K562 (cell line): ENCODE measurements around the gene ZNF385C. TPM values are rescaled to one million over a fixed set of nuclear protein-coding genes. Genes with fewer than 3 reads are reported as not detected.
A peak's percentile ranks its signal among the peaks of the same experiment; 100 is the strongest.

Experiments used
- BRF1 ChIP-seq: IDR thresholded peaks from 3 replicates; pipeline ENCODE4 v1.6.1; 2011; ENCODE audit warnings: borderline replicate concordance, mild to moderate bottlenecking; ENCODE audit not compliant: insufficient read length; ENCODE audit errors: extremely low read depth
- CC2D1A ChIP-seq: fragments of 450-650 bp; IDR thresholded peaks from 2 replicates; pipeline ENCODE4 v1.6.1; 2017; ENCODE audit warnings: mild to moderate bottlenecking
- ERF ChIP-seq: fragments of 450-650 bp; formaldehyde crosslinking; IDR thresholded peaks from 2 replicates; pipeline ENCODE4 v1.4.0; 2020; ENCODE audit warnings: mild to moderate bottlenecking, mixed read lengths
- FOXK2 ChIP-seq, 2 experiments: fragments of 450-650 bp; IDR thresholded peaks in 1 of 2; conservative IDR thresholded peaks in 1 of 2; 2 replicates each; pipeline ENCODE4 v1.6.1; 2016; ENCODE audit warnings: low read depth in 2 of 2, mild to moderate bottlenecking in 1 of 2
- HDGF ChIP-seq: fragments of 450-650 bp; IDR thresholded peaks from 2 replicates; pipeline ENCODE4 v1.6.1; 2016
- MYBL2 ChIP-seq, 2 experiments: fragments of 450-650 bp in 1 of 2; sonication (generic) in 1 of 2; formaldehyde crosslinking in 1 of 2; IDR thresholded peaks; 2 replicates each; pipeline versions ENCODE4 v1.6.1 to v1.8.1; 2017 to 2022; ENCODE audit warnings: borderline replicate concordance in 1 of 2, inconsistent platforms in 1 of 2, low read depth in 1 of 2, mild to moderate bottlenecking in 1 of 2, missing genetic modification reagents in 1 of 2, moderate library complexity in 1 of 2
- POLR3A ChIP-seq: IDR thresholded peaks from 2 replicates; pipeline ENCODE4 v1.6.1; 2011; ENCODE audit warnings: borderline replicate concordance, mild to moderate bottlenecking, moderate library complexity; ENCODE audit not compliant: insufficient read length, insufficient read depth; ENCODE audit errors: extremely low read depth
- STAG1 ChIP-seq: sonication (generic); formaldehyde crosslinking; IDR thresholded peaks from 2 replicates; pipeline ENCODE4 v1.5.0; 2020; ENCODE audit warnings: missing genetic modification reagents, borderline replicate concordance
- TEAD4 ChIP-seq, 2 experiments: sonication (generic) in 1 of 2; formaldehyde crosslinking in 1 of 2; IDR thresholded peaks; 2 replicates each; pipeline versions ENCODE4 v1.6.1 to v1.8.0; 2012 to 2022; ENCODE audit warnings: borderline replicate concordance in 1 of 2, inconsistent platforms in 1 of 2, low read length in 1 of 2, mild to moderate bottlenecking in 1 of 2, missing genetic modification reagents in 1 of 2
- WHSC1 ChIP-seq: IDR thresholded peaks from one replicate; pipeline ENCODE4 v1.6.1; 2012; ENCODE audit warnings: low read length, control low read depth, inconsistent platforms
- XRCC5 ChIP-seq: fragments of 200-400 bp; formaldehyde crosslinking; IDR thresholded peaks from 2 replicates; pipeline ENCODE4 v1.6.1; 2017; ENCODE audit warnings: low read depth, mild to moderate bottlenecking, low read length
- ZEB2 ChIP-seq: fragments of 450-650 bp; IDR thresholded peaks from 2 replicates; pipeline ENCODE4 v1.6.1; 2016
- ZNF785 ChIP-seq: fragments of 250-450 bp; sonication (Bioruptor Pico); IDR thresholded peaks from 2 replicates; pipeline ENCODE4 v1.4.0; 2020; ENCODE audit warnings: mild to moderate bottlenecking
- polyA plus RNA-seq, 8 experiments: library from polyadenylated mRNA; depleted of rRNA in 4 of 8; stranded (reverse) in 5 of 8; unstranded in 3 of 8; fragments of >200 nt; fragmentation: Nextera tagmentation in 2 of 8; fragmentation: Illumina TruSeq in 1 of 8; extraction: Ambion mirVana in 2 of 8; extraction: Trizol in 1 of 8; gene quantifications; 2 replicates each; pipeline versions ENCODE4 v1.2.1 to v1.2.3, GENCODE V29; 2011 to 2014; ENCODE audit warnings: inconsistent platforms in 1 of 8, missing spikeins in 1 of 8
- total RNA-seq, 7 experiments: library from RNA; depleted of rRNA in 6 of 7; stranded (reverse); fragments of >200 nt in 6 of 7; fragmentation: Illumina TruSeq in 2 of 7; extraction: Trizol in 2 of 7; gene quantifications; 2 replicates each; pipeline versions ENCODE4 v1.2.1 to v1.2.3, GENCODE V29; 2011 to 2021; ENCODE audit warnings: low replicate concordance in 1 of 7
- TF ChIP-seq, protein P1 (sequence below): fragments of 450-650 bp; formaldehyde crosslinking; IDR thresholded peaks from 2 replicates; pipeline ENCODE4 v1.4.0; 2020; ENCODE audit warnings: mild to moderate bottlenecking, moderate library complexity
- TF ChIP-seq, protein P2 (sequence below): sonication (generic); formaldehyde crosslinking; IDR thresholded peaks from 2 replicates; pipeline ENCODE4 v1.8.0; 2022; ENCODE audit warnings: missing genetic modification reagents, mild to moderate bottlenecking, moderate library complexity, borderline replicate concordance
- TF ChIP-seq, protein P3 (sequence below): fragments of 250-450 bp; sonication (Bioruptor Pico); IDR thresholded peaks from 2 replicates; pipeline ENCODE4 v1.6.1; 2021; ENCODE audit warnings: mild to moderate bottlenecking
- TF ChIP-seq, protein P4 (sequence below): fragments of 250-450 bp; sonication (Bioruptor Pico); IDR thresholded peaks from 2 replicates; pipeline ENCODE4 v1.9.0; 2021; ENCODE audit warnings: mild to moderate bottlenecking, inconsistent platforms
- TF ChIP-seq, protein P5 (sequence below), 2 experiments: IDR thresholded peaks in 1 of 2; conservative IDR thresholded peaks in 1 of 2; 2 replicates each; pipeline ENCODE4 v1.6.1; 2016; ENCODE audit warnings: low read depth in 2 of 2, mild to moderate bottlenecking in 1 of 2, missing compliant biosample characterization in 1 of 2, missing genetic modification characterization in 1 of 2, moderate library complexity in 1 of 2

ZNF385C gene
- total and polyA plus RNA-seq, 9 of the 15 experiments (the other 6 are each of a cell fraction or from before 2014, with no cell fraction given) = 0.03 to 0.35 (median 0.18) TPM; not detected in 1

DNA sequence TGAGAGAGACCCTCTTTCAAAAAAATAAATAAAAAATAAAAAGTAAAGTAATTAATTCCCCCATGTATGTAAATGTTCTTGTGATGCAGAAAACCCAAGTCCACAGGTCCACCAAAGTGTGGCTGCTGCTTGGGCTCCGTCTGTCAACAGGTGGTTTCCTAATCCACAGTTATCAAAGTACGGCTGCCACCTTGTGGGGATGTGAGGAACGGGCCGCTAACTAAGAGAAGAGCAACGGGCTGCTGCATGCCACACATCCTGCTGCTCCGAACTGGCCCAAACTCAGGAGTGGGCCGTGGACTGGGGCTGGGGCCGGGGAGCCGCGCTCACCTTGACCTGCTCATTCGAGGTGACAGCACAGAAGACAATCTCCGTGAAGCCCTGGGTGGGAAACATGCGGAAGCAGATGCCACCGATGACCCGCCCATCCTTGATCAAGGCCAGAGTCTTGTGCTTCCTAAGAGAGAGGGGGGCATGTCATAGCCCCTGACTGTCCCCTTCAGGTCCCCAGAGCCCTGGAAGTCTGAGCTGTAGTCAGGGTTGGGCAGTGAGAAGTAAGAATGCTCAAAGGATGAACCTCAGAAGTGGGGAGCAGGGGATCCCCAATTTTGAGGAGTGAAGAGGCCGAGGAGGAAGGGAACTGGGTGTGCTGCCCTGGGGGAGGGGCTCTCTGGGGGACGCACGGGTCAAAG is 18.6 kb upstream of the ZNF385C start (continued):
- TF ChIP-seq STAG1 (CRISPR knock-in tag) = peak; percentile 66; the same call in 1 of the 2 replicates
- TF ChIP-seq WHSC1 = no peak
- no peak for TF ChIP-seq BRF1
- TF ChIP-seq, protein P1, sequence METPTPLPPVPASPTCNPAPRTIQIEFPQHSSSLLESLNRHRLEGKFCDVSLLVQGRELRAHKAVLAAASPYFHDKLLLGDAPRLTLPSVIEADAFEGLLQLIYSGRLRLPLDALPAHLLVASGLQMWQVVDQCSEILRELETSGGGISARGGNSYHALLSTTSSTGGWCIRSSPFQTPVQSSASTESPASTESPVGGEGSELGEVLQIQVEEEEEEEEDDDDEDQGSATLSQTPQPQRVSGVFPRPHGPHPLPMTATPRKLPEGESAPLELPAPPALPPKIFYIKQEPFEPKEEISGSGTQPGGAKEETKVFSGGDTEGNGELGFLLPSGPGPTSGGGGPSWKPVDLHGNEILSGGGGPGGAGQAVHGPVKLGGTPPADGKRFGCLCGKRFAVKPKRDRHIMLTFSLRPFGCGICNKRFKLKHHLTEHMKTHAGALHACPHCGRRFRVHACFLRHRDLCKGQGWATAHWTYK = 0 out of 2 replicates have a peak, but pooled peaks have one; percentile 25
- peak; percentile 71 for TF ChIP-seq CC2D1A
- TF ChIP-seq, protein P2, sequence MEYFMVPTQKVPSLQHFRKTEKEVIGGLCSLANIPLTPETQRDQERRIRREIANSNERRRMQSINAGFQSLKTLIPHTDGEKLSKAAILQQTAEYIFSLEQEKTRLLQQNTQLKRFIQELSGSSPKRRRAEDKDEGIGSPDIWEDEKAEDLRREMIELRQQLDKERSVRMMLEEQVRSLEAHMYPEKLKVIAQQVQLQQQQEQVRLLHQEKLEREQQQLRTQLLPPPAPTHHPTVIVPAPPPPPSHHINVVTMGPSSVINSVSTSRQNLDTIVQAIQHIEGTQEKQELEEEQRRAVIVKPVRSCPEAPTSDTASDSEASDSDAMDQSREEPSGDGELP = peak; percentile 28; the same call in 1 of the 2 replicates
- 0 out of 2 replicates have a peak, but pooled peaks have one; percentile 27 for TF ChIP-seq HDGF
- no peak for TF ChIP-seq MYBL2 (IDR thresholded peaks at IDR 0.05; ENCODE audit: low read depth)
- TF ChIP-seq MYBL2 (CRISPR knock-in tag; IDR thresholded peaks at IDR 0.05; ENCODE audit: borderline replicate concordance) = no peak
- TF ChIP-seq ZNF785 (CRISPR knock-in tag) = no peak
- TF ChIP-seq XRCC5 = no peak
- no peak for TF ChIP-seq ERF (CRISPR knock-in tag)
- TF ChIP-seq, protein P3, sequence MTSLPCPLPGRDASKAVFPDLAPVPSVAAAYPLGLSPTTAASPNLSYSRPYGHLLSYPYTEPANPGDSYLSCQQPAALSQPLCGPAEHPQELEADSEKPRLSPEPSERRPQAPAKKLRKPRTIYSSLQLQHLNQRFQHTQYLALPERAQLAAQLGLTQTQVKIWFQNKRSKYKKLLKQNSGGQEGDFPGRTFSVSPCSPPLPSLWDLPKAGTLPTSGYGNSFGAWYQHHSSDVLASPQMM (CRISPR knock-in tag) = no peak
- 0 out of 2 replicates have a peak, but pooled peaks have one; percentile 25 for TF ChIP-seq ZEB2
- no peak for TF ChIP-seq POLR3A
- TF ChIP-seq, protein P4, sequence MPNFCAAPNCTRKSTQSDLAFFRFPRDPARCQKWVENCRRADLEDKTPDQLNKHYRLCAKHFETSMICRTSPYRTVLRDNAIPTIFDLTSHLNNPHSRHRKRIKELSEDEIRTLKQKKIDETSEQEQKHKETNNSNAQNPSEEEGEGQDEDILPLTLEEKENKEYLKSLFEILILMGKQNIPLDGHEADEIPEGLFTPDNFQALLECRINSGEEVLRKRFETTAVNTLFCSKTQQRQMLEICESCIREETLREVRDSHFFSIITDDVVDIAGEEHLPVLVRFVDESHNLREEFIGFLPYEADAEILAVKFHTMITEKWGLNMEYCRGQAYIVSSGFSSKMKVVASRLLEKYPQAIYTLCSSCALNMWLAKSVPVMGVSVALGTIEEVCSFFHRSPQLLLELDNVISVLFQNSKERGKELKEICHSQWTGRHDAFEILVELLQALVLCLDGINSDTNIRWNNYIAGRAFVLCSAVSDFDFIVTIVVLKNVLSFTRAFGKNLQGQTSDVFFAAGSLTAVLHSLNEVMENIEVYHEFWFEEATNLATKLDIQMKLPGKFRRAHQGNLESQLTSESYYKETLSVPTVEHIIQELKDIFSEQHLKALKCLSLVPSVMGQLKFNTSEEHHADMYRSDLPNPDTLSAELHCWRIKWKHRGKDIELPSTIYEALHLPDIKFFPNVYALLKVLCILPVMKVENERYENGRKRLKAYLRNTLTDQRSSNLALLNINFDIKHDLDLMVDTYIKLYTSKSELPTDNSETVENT (CRISPR knock-in tag) = no peak
- TF ChIP-seq FOXK2 (conservative IDR thresholded peaks at IDR 0.05 in 1 of 2, IDR thresholded peaks at IDR 0.05 in 1 of 2; ENCODE audit: low read depth in 2 of 2) = peak in 1 of 2 experiments; percentile 31; a peak in 1 of 4 replicates
- TF ChIP-seq, protein P5, sequence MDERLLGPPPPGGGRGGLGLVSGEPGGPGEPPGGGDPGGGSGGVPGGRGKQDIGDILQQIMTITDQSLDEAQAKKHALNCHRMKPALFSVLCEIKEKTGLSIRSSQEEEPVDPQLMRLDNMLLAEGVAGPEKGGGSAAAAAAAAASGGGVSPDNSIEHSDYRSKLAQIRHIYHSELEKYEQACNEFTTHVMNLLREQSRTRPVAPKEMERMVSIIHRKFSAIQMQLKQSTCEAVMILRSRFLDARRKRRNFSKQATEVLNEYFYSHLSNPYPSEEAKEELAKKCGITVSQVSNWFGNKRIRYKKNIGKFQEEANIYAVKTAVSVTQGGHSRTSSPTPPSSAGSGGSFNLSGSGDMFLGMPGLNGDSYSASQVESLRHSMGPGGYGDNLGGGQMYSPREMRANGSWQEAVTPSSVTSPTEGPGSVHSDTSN (CRISPR knock-in tag; IDR thresholded peaks at IDR 0.05; ENCODE audit: low read depth) = no peak
- TF ChIP-seq, protein P5 (tag; conservative IDR thresholded peaks at IDR 0.05; ENCODE audit: low read depth) = peak; percentile 87
- peak; percentile 27; the same call in 1 of the 2 replicates for TF ChIP-seq TEAD4 (IDR thresholded peaks at IDR 0.05; ENCODE audit: low read length)
- no peak for TF ChIP-seq TEAD4 (CRISPR knock-in tag; IDR thresholded peaks at IDR 0.05; ENCODE audit: borderline replicate concordance)
